ENCODE measurements around the gene TMPRSS11D. TPM values are rescaled to one million over a fixed set of nuclear protein-coding genes. Genes with fewer than 3 reads are reported as not detected.

The TMPRSS11D gene
- total RNA-seq, 2 experiments from 2014 or later = not detected

- no peaks in the 10 kb centered on the region for H3K4me1 Mint-ChIP-seq (ENCODE audit: low read depth)
- CTCF ChIA-PET = no interaction called here
- H3K9me3 Mint-ChIP-seq = peaks cover 45% of the 10 kb centered on the region
- H3K36me3 Mint-ChIP-seq (ENCODE audit: low read depth) = peaks cover 9% of the 10 kb centered on the region
- intact Hi-C loops (cut with micrococcal nuclease) = no loop called here
- no peak for DNase-seq
- no peak overlapping the region for H3K4me3 Mint-ChIP-seq
- no peak overlapping the region for H3K27ac Mint-ChIP-seq
- H3K27me3 Mint-ChIP-seq (ENCODE audit: low read depth) = peaks cover 2% of the 10 kb centered on the region
Observed at GRCh38 chr4:67810011-67810410, 73.8 kb downstream of the TMPRSS11D start.

GRCh38 chr4:67809502-67809901 lies 74.3 kb downstream of the TMPRSS11D start:
- CTCF ChIA-PET = no interaction called here
- no peak for DNase-seq
- intact Hi-C loops (cut with micrococcal nuclease) = no loop called here
- Mint-ChIP-seq H3K9me3 (peaks cover 41% of the 10 kb centered on the region), H3K4me3 (no peak overlapping the region), H3K4me1 (ENCODE audit: low read depth) (no peaks in the 10 kb centered on the region), H3K27me3 (ENCODE audit: low read depth) (peaks cover 2% of the 10 kb centered on the region), H3K36me3 (ENCODE audit: low read depth) (peaks cover 9% of the 10 kb centered on the region), H3K27ac (no peak overlapping the region)

DNA sequence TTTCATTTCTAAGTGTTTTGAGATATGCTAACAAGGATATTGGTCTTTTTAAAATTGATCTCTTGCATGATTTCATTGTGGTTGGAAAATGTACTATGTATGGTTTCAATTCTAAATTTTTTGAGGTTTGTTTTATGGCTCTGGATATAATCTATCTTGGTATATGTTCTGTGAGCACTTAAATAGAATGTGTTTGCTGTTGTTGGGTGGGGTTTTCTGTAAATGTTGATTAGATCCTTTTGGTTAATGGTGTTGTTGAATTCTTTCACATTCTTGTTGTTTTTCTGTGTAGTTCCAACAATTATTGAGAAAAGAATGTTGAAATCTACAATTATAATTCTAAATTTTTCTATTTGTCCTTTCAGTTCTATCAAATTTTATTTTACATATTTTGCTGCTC lies 87.0 kb downstream of the TMPRSS11D start:
- H3K4me1 Mint-ChIP-seq (ENCODE audit: low read depth) = no peaks in the 10 kb centered on the region
- no peak overlapping the region for H3K4me3 Mint-ChIP-seq
- CTCF ChIA-PET = no interaction called here
- no peaks in the 10 kb centered on the region for H3K9me3 Mint-ChIP-seq
- no peak overlapping the region for H3K27ac Mint-ChIP-seq
- DNase-seq = no peak
- H3K36me3 Mint-ChIP-seq (ENCODE audit: low read depth) = peaks cover under 1% of the 10 kb centered on the region
- intact Hi-C loops (cut with micrococcal nuclease) = no loop called here
- H3K27me3 Mint-ChIP-seq (ENCODE audit: low read depth) = no peaks in the 10 kb centered on the region

GRCh38 chr4:67790721-67791120 lies 93.1 kb downstream of the TMPRSS11D start:
- CTCF ChIA-PET = no interaction called here

DNA sequence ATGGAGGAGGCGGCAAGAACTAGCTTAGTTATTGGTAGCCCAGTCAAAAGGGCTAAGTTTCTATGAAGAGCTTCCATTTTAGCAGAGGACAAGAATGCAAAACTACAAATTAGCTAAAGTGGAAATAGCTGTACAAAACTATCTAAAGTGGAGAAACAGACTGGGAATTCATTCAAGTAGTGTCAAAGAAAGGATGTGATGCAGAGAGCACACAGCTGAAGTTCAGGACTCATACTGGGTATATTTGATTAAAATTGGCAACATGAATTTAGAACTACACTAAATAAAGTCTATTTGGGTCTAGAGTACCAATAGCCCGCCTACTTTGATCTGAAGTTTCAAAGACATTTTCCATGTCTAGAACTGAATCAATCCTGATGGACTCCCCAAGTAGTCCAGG lies 96.5 kb downstream of the TMPRSS11D start:
- H3K36me3 Mint-ChIP-seq (ENCODE audit: low read depth) = peaks cover 3% of the 10 kb centered on the region
- intact Hi-C loops (cut with micrococcal nuclease) = no loop called here
- no peak for DNase-seq
- no peaks in the 10 kb centered on the region for H3K27me3 Mint-ChIP-seq (ENCODE audit: low read depth)
- no peak overlapping the region for H3K4me3 Mint-ChIP-seq
- H3K27ac Mint-ChIP-seq = no peak overlapping the region
- CTCF ChIA-PET = no interaction called here
- no peaks in the 10 kb centered on the region for H3K9me3 Mint-ChIP-seq
- H3K4me1 Mint-ChIP-seq (ENCODE audit: low read depth) = no peaks in the 10 kb centered on the region

More at GRCh38 chr4:67790721-67791120, 93.1 kb downstream of the TMPRSS11D start:
- H3K4me1 Mint-ChIP-seq (ENCODE audit: low read depth) = no peaks in the 10 kb centered on the region
- H3K27me3 Mint-ChIP-seq (ENCODE audit: low read depth) = no peaks in the 10 kb centered on the region
- H3K9me3 Mint-ChIP-seq = no peaks in the 10 kb centered on the region
- DNase-seq = no peak
- no peak overlapping the region for H3K4me3 Mint-ChIP-seq
- intact Hi-C loops (cut with micrococcal nuclease) = no loop called here
- H3K36me3 Mint-ChIP-seq (ENCODE audit: low read depth) = peaks cover 3% of the 10 kb centered on the region
- H3K27ac Mint-ChIP-seq = no peak overlapping the region

DNA sequence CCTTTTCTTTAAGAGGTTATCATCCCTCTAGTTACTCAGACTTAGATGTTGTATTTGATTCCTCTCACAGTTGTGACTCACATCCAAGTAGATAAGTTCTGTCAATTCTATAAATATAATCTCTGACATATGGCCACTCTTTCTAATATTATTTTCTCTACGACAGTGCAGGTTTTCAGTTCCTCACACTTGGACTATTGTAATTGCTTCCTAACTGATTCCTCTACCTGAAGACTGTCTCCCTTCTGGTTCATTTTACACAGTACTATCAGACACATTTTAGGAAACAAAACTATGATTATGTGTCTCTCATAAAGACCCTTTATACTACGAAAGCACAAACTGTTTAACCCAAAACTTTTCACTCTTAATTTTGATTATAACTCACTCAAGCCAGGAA lies 98.3 kb downstream of the TMPRSS11D start:
- no peaks in the 10 kb centered on the region for H3K9me3 Mint-ChIP-seq
- H3K36me3 Mint-ChIP-seq (ENCODE audit: low read depth) = no peaks in the 10 kb centered on the region
- H3K4me1 Mint-ChIP-seq (ENCODE audit: low read depth) = no peaks in the 10 kb centered on the region
- DNase-seq = no peak
- H3K27ac Mint-ChIP-seq = no peak overlapping the region
- intact Hi-C loops (cut with micrococcal nuclease) = no loop called here
- no peak overlapping the region for H3K4me3 Mint-ChIP-seq
- CTCF ChIA-PET = no interaction called here
- H3K27me3 Mint-ChIP-seq (ENCODE audit: low read depth) = no peaks in the 10 kb centered on the region

DNA sequence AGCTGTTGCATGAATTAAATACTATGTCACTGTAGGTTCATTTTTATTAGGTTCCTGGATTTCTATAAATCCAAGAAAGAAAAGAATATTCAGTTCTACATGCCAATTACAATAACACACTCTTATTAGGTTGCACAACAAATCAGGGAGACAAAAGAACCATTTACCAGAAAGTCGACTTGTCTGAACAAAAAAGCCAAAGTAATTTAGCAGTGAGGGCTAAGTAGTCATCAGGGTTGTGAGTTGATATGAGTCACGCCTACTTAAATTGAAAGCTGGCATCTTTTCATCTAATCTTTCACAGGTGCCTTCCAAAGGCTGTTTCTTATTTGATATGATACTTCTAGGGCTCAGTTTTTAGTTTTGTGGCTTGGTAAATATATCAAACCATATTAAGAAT lies 104.2 kb downstream of the TMPRSS11D start:
- intact Hi-C loops (cut with micrococcal nuclease) = loop anchor here (2.0 kb wide), 1 partner anchor 33 kb away; no protein-coding TSS in a partner anchor
- Mint-ChIP-seq H3K4me1 (ENCODE audit: low read depth) (peaks cover 5% of the 10 kb centered on the region), H3K27ac (no peak overlapping the region), H3K27me3 (ENCODE audit: low read depth) (no peaks in the 10 kb centered on the region), H3K36me3 (ENCODE audit: low read depth) (no peaks in the 10 kb centered on the region), H3K4me3 (no peak overlapping the region), H3K9me3 (no peaks in the 10 kb centered on the region)
- DNase-seq = no peak
- CTCF ChIA-PET = no interaction called here

DNA sequence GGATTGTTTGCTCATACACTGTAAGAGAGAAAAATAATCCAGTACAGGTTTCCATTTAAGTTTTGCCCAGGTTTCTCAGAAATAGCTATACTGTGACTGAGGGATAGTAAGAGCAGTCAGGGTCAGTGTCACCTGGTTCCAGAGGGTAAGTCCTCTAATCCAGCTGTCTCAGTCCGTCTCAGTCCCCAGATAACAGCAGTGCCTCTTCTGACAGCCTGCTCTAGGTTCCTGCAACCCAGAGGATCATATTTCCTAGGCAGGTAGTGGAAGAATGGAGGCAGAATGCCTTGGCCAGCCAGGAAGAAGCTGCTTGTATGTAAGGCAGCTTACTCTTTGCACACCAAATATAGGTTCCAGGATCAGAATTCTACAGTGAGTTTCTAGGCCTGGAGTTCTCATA lies 107.1 kb downstream of the TMPRSS11D start:
- no peak for DNase-seq
- no peak overlapping the region for H3K27ac Mint-ChIP-seq
- intact Hi-C loops (cut with micrococcal nuclease) = no loop called here
- H3K9me3 Mint-ChIP-seq = no peaks in the 10 kb centered on the region
- no peak overlapping the region for H3K4me3 Mint-ChIP-seq
- H3K36me3 Mint-ChIP-seq (ENCODE audit: low read depth) = no peaks in the 10 kb centered on the region
- peaks cover 5% of the 10 kb centered on the region for H3K4me1 Mint-ChIP-seq (ENCODE audit: low read depth)
- no peaks in the 10 kb centered on the region for H3K27me3 Mint-ChIP-seq (ENCODE audit: low read depth)
- CTCF ChIA-PET = interaction anchor here (1.2 kb wide), 1 partner anchor 13 kb away, joined by 3 read pairs; no protein-coding TSS in a partner anchor

Other genes starting within 250 kb of the TMPRSS11D start
- 10 to 100 TPM; 71.6 to 79.5 TPM for gene UBA6, start 182.8 kb downstream of the TMPRSS11D start, total RNA-seq
- not detected for gene GNRHR, start 129.6 kb downstream of the TMPRSS11D start, total RNA-seq
- gene TMPRSS11A, start 79.5 kb upstream of the TMPRSS11D start, total RNA-seq = not detected
- gene TMPRSS11F, start 245.9 kb upstream of the TMPRSS11D start, total RNA-seq = not detected

Measured in activated naive CD4-positive, alpha-beta T cell treated with anti-CD3 and anti-CD28 coated beads for 36 hours (primary cell).